K562 (cell line): ENCODE data around the gene RNF215. TPM values are rescaled to one million over a fixed set of nuclear protein-coding genes. Genes with fewer than 3 reads are reported as not detected.
A peak's percentile ranks its signal among the peaks of the same experiment; 100 is the strongest.

Source experiments
- BRD9 ChIP-seq: fragments of 450-650 bp; IDR thresholded peaks from 2 replicates; pipeline ENCODE4 v1.6.1; 2018; ENCODE audit warnings: low read depth; ENCODE audit not compliant: partially characterized antibody
- CBFA2T2 ChIP-seq: fragments of 450-650 bp; conservative IDR thresholded peaks from 2 replicates; pipeline ENCODE4 v1.6.1; 2017; ENCODE audit warnings: mild to moderate bottlenecking
- CBFA2T3 ChIP-seq: fragments of 450-650 bp; IDR thresholded peaks from 2 replicates; pipeline ENCODE4 v1.6.1; 2017
- HDAC1 ChIP-seq, 2 experiments: fragments of 450-650 bp; IDR thresholded peaks; 2 replicates each; pipeline ENCODE4 v1.6.1; 2016 to 2017; ENCODE audit warnings: inconsistent platforms in 1 of 2, mild to moderate bottlenecking in 1 of 2, moderate library complexity in 1 of 2
- MIER1 ChIP-seq: fragments of 450-650 bp; IDR thresholded peaks from 2 replicates; pipeline ENCODE4 v1.6.1; 2016; ENCODE audit warnings: antibody characterized with exemption, mild to moderate bottlenecking, low read depth
- RNF2 ChIP-seq: sonication (generic); IDR thresholded peaks from 2 replicates; pipeline ENCODE4 v1.6.1; 2016
- TAL1 ChIP-seq: fragments of 450-650 bp; IDR thresholded peaks from 2 replicates; pipeline ENCODE4 v1.6.1; 2016; ENCODE audit warnings: mild to moderate bottlenecking
- polyA plus RNA-seq, 8 experiments: library from polyadenylated mRNA; depleted of rRNA in 4 of 8; stranded (reverse) in 5 of 8; unstranded in 3 of 8; fragments of >200 nt; fragmentation: Nextera tagmentation in 2 of 8; fragmentation: Illumina TruSeq in 1 of 8; extraction: Ambion mirVana in 2 of 8; extraction: Trizol in 1 of 8; gene quantifications; 2 replicates each; pipeline versions ENCODE4 v1.2.1 to v1.2.3, GENCODE V29; 2011 to 2014; ENCODE audit warnings: inconsistent platforms in 1 of 8, missing spikeins in 1 of 8
- total RNA-seq, 7 experiments: library from RNA; depleted of rRNA in 6 of 7; stranded (reverse); fragments of >200 nt in 6 of 7; fragmentation: Illumina TruSeq in 2 of 7; extraction: Trizol in 2 of 7; gene quantifications; 2 replicates each; pipeline versions ENCODE4 v1.2.1 to v1.2.3, GENCODE V29; 2011 to 2021; ENCODE audit warnings: low replicate concordance in 1 of 7
- TF ChIP-seq, protein P1 (sequence below): sonication (generic); formaldehyde crosslinking; IDR thresholded peaks from 2 replicates; pipeline ENCODE4 v1.8.0; 2022; ENCODE audit warnings: mild to moderate bottlenecking, missing genetic modification reagents
- TF ChIP-seq, protein P2 (sequence below): fragments of 250-450 bp; sonication (Bioruptor Pico); IDR thresholded peaks from 2 replicates; pipeline ENCODE4 v1.5.0; 2021; ENCODE audit warnings: mild to moderate bottlenecking, borderline replicate concordance
- TF ChIP-seq, protein P3 (sequence below): fragments of 250-450 bp; sonication (Bioruptor Pico); IDR thresholded peaks from 2 replicates; pipeline ENCODE4 v1.4.0; 2020; ENCODE audit warnings: mild to moderate bottlenecking, moderate library complexity, borderline replicate concordance
- TF ChIP-seq, protein P4 (sequence below): IDR thresholded peaks from 3 replicates; pipeline ENCODE4 v1.6.1; 2011; ENCODE audit warnings: borderline replicate concordance, mild to moderate bottlenecking; ENCODE audit not compliant: insufficient read length, insufficient read depth
- TF ChIP-seq, protein P5 (sequence below), 3 experiments: fragments of 200-800 bp in 1 of 3; fragments of 250-450 bp in 1 of 3; fragments of 450-650 bp in 1 of 3; sonication (Bioruptor Pico) in 1 of 3; sonication (Bioruptor generic) in 1 of 3; formaldehyde crosslinking in 1 of 3; IDR thresholded peaks; 2 replicates each; pipeline versions ENCODE4 v1.6.1 to v1.8.0; 2016 to 2022; ENCODE audit warnings: mild to moderate bottlenecking in 2 of 3, missing genetic modification characterization in 2 of 3, missing compliant biosample characterization in 1 of 3, moderate library complexity in 1 of 3

RNF215 gene
- total and polyA plus RNA-seq, 9 of the 15 experiments (the other 6 are each of a cell fraction or from before 2014, with no cell fraction given), result 0.08 to 9.8 (median 2.7) TPM

DNA sequence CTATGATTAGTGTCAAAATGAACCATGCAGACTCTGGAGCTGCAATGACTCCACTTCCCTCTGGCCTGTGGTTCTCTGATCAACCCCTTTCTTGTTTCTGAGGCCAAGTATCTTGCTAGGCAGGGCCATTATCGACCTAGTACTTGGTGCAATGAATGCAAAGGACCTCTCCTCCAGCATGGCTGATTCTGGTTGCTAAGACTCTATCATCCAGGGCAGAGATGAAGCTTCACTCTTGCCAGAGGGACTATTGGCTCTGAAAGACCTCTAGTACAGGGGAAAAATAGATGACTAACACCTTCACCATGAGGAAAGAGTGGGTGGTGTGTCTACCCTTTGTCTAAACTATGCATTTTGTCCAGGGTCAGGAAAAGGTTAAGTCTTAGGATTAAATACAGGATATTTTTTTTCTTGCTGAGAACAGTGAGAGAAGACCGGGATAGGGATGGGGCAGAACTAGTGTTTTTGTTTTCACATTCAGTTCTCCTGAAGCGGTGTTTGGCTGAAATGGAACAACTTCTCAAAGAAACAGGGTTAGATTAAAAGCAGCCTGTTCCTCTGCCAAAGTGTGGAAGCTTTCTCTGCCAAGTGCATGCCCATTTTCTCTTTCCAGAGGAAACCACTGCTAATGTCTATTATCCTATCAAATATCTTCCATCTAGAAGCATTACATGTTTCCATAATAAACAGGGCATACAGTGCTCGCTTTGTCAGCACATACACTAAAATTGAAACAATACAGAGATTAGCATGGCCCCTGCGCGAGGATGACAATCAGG, 33.3 kb upstream of the RNF215 start (continued):
- TF ChIP-seq, protein P1, sequence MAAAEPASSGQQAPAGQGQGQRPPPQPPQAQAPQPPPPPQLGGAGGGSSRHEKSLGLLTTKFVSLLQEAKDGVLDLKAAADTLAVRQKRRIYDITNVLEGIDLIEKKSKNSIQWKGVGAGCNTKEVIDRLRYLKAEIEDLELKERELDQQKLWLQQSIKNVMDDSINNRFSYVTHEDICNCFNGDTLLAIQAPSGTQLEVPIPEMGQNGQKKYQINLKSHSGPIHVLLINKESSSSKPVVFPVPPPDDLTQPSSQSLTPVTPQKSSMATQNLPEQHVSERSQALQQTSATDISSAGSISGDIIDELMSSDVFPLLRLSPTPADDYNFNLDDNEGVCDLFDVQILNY (CRISPR knock-in tag), result no peak
- TF ChIP-seq HDAC1 (IDR thresholded peaks at IDR 0.05) (no peak), TAL1 (peak; percentile 14; the same call in 1 of the 2 replicates), CBFA2T3 (peak; percentile 73), RNF2 (no peak), MIER1 (no peak), BRD9 (no peak), CBFA2T2 (peak; percentile 42; the same call in 1 of the 2 replicates)
- TF ChIP-seq, protein P2, sequence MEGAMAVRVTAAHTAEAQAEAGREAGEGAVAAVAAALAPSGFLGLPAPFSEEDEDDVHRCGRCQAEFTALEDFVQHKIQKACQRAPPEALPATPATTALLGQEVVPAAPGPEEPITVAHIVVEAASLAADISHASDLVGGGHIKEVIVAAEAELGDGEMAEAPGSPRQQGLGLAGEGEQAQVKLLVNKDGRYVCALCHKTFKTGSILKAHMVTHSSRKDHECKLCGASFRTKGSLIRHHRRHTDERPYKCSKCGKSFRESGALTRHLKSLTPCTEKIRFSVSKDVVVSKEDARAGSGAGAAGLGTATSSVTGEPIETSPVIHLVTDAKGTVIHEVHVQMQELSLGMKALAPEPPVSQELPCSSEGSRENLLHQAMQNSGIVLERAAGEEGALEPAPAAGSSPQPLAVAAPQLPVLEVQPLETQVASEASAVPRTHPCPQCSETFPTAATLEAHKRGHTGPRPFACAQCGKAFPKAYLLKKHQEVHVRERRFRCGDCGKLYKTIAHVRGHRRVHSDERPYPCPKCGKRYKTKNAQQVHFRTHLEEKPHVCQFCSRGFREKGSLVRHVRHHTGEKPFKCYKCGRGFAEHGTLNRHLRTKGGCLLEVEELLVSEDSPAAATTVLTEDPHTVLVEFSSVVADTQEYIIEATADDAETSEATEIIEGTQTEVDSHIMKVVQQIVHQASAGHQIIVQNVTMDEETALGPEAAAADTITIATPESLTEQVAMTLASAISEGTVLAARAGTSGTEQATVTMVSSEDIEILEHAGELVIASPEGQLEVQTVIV (CRISPR knock-in tag), result no peak
- TF ChIP-seq, protein P3, sequence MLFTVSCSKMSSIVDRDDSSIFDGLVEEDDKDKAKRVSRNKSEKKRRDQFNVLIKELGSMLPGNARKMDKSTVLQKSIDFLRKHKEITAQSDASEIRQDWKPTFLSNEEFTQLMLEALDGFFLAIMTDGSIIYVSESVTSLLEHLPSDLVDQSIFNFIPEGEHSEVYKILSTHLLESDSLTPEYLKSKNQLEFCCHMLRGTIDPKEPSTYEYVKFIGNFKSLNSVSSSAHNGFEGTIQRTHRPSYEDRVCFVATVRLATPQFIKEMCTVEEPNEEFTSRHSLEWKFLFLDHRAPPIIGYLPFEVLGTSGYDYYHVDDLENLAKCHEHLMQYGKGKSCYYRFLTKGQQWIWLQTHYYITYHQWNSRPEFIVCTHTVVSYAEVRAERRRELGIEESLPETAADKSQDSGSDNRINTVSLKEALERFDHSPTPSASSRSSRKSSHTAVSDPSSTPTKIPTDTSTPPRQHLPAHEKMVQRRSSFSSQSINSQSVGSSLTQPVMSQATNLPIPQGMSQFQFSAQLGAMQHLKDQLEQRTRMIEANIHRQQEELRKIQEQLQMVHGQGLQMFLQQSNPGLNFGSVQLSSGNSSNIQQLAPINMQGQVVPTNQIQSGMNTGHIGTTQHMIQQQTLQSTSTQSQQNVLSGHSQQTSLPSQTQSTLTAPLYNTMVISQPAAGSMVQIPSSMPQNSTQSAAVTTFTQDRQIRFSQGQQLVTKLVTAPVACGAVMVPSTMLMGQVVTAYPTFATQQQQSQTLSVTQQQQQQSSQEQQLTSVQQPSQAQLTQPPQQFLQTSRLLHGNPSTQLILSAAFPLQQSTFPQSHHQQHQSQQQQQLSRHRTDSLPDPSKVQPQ (CRISPR knock-in tag), result no peak
- TF ChIP-seq, protein P4, sequence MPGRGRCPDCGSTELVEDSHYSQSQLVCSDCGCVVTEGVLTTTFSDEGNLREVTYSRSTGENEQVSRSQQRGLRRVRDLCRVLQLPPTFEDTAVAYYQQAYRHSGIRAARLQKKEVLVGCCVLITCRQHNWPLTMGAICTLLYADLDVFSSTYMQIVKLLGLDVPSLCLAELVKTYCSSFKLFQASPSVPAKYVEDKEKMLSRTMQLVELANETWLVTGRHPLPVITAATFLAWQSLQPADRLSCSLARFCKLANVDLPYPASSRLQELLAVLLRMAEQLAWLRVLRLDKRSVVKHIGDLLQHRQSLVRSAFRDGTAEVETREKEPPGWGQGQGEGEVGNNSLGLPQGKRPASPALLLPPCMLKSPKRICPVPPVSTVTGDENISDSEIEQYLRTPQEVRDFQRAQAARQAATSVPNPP, result no peak
- TF ChIP-seq, protein P5, sequence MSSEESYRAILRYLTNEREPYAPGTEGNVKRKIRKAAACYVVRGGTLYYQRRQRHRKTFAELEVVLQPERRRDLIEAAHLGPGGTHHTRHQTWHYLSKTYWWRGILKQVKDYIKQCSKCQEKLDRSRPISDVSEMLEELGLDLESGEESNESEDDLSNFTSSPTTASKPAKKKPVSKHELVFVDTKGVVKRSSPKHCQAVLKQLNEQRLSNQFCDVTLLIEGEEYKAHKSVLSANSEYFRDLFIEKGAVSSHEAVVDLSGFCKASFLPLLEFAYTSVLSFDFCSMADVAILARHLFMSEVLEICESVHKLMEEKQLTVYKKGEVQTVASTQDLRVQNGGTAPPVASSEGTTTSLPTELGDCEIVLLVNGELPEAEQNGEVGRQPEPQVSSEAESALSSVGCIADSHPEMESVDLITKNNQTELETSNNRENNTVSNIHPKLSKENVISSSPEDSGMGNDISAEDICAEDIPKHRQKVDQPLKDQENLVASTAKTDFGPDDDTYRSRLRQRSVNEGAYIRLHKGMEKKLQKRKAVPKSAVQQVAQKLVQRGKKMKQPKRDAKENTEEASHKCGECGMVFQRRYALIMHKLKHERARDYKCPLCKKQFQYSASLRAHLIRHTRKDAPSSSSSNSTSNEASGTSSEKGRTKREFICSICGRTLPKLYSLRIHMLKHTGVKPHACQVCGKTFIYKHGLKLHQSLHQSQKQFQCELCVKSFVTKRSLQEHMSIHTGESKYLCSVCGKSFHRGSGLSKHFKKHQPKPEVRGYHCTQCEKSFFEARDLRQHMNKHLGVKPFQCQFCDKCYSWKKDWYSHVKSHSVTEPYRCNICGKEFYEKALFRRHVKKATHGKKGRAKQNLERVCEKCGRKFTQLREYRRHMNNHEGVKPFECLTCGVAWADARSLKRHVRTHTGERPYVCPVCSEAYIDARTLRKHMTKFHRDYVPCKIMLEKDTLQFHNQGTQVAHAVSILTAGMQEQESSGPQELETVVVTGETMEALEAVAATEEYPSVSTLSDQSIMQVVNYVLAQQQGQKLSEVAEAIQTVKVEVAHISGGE (CRISPR knock-in tag; IDR thresholded peaks at IDR 0.05), result 0 out of 6 replicates have a peak, but pooled peaks of 1 of the 3 experiments have one; percentile 3
- TF ChIP-seq, all 486 proteins: peak for 8
